HG03575 (cell line): ENCODE measurements around the gene FARP2.
"Not testable (repeated sequence)": the region's sequence is repeated elsewhere in the genome, so short reads cannot be mapped to it uniquely, and the experiment has no call there.

Experiments
- ATAC-seq: cut with Tn5 transposase; IDR thresholded peaks from one replicate; pipeline ENCODE4 v1.9.1; 2021; ENCODE audit not compliant: unreplicated experiment, insufficient number of reproducible peaks, low FRiP score; ENCODE audit errors: extremely low read depth

The FARP2 gene

GRCh38 chr2:241495172-241496002 is 139.3 kb downstream of the FARP2 start:
- ATAC-seq = no peak

GRCh38 chr2:241496003-241496707 is 140.1 kb downstream of the FARP2 start:
- no peak for ATAC-seq

DNA sequence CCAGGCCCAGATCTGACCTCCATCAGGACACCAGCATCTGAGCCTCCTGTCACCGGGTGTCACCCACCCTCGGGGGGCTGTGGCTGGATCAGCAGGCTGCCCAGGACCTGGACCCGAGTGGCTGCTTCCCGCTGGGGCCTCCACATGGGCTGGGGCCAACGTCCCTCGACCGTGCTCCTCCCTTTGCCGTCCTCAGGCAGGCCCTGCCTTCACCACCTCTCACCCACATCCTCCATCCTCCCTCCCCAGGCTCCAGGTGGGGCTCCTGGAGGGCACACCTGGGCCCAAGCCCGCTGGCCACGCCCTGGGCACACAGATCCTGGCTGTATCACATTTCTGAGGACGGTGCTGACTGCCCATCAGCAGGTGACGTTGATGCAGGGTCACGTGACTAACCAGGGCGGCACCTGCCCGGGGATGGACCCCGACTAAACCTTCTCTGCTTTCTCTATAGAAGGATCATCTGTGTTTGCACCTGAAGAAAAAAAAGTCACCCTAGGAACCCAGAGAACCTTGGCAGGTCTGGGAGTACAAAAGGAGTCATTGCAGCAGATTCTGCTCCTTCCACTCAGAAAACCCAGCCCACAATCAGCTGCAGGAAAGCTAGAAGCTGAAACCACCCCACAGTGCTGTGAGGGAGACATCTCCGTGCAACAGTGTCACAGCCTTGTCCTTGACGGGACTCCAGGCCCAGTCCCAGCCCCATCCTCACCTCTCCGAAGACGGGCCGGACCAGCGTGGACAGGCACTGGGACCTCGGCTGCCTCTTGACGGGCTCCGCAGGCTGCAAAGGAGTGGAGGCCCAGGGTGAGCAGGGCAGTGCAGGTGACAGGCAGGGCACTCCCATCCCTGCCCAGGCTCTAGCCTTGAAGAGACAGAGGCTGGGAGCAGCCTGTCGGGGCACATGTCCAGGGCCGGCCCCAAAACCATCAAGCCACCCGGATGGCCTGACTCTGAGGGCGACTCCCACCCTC is 141.1 kb downstream of the FARP2 start:
- no peak for ATAC-seq

- no peak for ATAC-seq
Observed at GRCh38 chr2:241498115-241499070, 142.3 kb downstream of the FARP2 start.

- no peak for ATAC-seq
Observed at GRCh38 chr2:241499146-241499965, 143.3 kb downstream of the FARP2 start.

GRCh38 chr2:241500016-241500415 is 143.9 kb downstream of the FARP2 start:
- ATAC-seq = no peak

- no peak for ATAC-seq
Observed at GRCh38 chr2:241500431-241500975, 144.4 kb downstream of the FARP2 start.

DNA sequence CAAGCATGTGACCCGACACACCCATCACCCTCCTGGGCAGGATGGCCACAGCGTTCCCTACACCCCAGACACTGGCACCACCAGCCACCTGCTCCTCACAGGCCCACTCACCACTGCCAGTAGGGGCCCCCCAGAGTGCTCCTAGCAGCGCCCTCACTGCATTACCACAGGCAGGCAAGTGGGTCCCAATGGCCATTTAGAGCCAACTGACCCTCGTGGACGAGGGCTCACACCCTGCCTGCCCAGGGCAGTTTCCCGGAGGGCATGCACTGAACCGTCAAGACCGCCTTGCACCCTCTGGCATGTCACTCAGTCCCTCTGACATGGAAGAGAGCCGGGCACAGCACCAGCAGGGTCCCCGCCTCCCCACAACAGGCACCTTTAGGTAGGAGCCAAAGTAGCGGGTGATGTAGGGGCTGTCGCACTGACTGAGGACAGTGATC is 145.0 kb downstream of the FARP2 start:
- ATAC-seq = no peak

DNA sequence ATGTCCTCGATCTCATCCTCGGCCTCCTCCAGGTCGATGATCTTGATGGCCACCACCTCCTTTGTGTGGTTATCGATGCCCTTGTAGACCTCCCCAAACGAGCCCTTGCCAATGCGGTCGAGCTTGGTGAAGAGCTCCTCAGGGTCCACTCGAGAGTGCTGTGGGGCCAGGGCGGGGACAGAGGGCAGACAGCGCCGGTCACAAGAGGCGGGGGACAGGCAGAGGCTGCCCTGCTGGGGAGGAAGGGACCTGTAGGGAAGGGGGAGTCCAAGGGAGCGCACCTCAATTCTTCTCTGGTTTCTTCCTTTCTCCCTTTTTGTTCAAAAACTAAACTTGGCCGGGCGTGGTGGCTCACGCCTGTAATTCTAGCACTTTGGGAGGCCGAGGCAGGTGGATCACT is 145.5 kb downstream of the FARP2 start:
- no peak for ATAC-seq

- no peak for ATAC-seq
Observed at GRCh38 chr2:241502281-241502680, 146.2 kb downstream of the FARP2 start.

- ATAC-seq = no peak
Observed at GRCh38 chr2:241503776-241504392, 147.8 kb downstream of the FARP2 start.

DNA sequence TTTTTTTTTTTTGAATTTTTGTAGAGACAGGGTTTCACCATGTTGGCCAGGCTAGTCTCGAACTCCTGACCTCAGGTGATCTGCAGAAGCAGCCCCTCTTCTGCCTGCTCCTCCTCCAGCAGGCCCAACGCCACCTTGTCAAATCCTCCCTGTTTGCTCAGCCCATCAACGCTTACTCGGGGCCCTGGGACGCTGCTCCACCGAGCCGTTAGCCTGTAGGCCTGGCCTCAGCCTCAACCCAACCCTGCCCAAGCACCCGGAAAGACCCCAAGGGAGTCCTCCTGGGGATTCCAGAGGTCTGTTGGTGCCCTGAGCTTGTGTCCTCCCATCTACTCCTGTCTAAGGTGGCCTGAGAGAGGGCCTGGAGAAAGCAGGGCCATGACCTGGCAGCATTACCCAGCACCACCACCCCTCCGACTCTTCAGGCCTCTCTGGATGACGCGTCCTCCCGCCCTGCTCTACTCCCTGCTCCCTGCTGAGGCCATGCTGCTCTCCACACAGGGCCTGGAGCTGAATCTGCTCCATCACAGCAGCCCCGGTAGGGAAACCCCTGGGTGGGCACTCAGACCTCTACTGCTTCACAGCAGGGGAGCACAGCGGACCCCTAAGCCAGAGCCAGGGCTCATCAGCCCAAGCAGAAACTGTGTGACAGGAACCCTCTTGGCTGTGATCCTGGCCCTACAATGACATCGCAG is 149.1 kb downstream of the FARP2 start:
- ATAC-seq = no peak

- no peak for ATAC-seq
Observed at GRCh38 chr2:241505781-241506201, 149.7 kb downstream of the FARP2 start.

DNA sequence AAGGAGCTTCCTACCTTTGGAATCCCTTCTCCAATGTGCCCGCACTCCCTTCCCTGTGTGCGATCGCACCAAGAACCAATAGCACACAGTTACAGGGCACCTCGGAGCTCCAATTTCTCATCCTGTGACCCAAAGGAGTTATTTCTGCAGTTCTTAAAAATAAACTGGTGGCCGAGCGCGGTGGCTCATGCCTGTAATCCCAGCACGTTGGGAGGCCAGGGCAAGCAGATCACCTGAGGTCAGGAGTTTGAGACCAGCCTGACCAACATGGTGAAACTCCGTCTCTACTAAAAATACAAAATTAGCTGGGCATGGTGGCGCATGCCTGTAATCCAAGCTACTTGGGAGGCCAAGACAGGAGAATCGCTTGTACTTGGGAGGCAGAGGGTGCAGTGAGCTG is 150.2 kb downstream of the FARP2 start:
- ATAC-seq = not testable (repeated sequence)

DNA sequence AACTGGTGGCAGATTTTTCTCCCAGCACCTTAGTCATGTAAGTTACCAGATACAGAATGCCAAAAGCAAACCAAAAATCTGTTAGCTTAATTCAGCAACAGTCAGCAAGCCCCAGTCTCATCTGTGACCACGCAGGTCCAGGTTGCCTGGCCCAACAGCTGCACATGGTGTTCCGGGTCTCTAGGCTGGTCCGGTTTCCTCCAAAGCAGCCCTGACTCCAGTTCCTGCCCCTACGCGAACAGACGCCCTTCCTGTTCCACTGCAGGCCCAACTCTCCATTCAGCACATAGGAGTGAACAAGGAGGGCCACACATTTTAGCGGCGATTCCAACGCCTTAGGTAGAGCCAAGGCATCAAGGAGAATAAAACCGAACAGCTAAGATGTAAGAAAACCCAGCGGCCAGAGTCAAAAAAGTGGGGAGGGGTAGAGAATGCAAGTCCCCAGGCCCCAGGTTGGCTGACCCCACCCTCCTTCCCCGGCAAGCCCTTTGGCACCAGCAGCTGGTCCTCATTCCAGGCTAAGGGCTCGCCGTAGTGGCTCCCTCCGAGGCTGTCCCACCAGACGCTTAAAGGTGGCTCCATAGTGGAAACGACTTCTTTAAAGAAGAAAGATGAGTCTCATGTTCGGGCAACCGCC is 150.8 kb downstream of the FARP2 start:
- ATAC-seq = no peak
